B cell (primary cell): Measurements from ENCODE around the gene PBX1. TPM values are rescaled to one million over a fixed set of nuclear protein-coding genes. Genes with fewer than 3 reads are reported as not detected.

Source experiments
- ATAC-seq: fragments of 200-7000 bp; cut with Tn5 transposase; one replicate; pipeline ENCODE4 v1.10.0; 2021; ENCODE audit warnings: low read depth, mild to moderate bottlenecking, moderate number of reproducible peaks, moderate library complexity
- CTCF ChIA-PET: fragments of 350-600 bp; sonication (Branson Sonifier 250); formaldehyde crosslinking; loops from one replicate; lab custom pipeline; 2021; ENCODE audit warnings: antibody characterized with exemption, inconsistent platforms; lab: Charles Lee
- POLR2A ChIA-PET: fragments of 350-600 bp; sonication (Branson Sonifier 250); formaldehyde crosslinking; loops from one replicate; lab custom pipeline; 2021; ENCODE audit warnings: antibody characterized with exemption; lab: Charles Lee
- DNase-seq: peaks from one replicate; pipeline ENCODE4 v3.0.0; 2013
- H2AFZ ChIP-seq: 2 replicates; pipeline ENCODE4 v1.6.1; 2012; ENCODE audit warnings: mild to moderate bottlenecking, low read depth, low read length; ENCODE audit not compliant: insufficient read depth, poor library complexity, severe bottlenecking
- H3K27ac ChIP-seq, 2 donors: 1 replicate in 1 of 2; 2 replicates in 1 of 2; pipeline ENCODE4 v1.5.1; 2012 to 2013; ENCODE audit warnings: low read length in 2 of 2, mild to moderate bottlenecking in 2 of 2, moderate library complexity in 1 of 2
- H3K27me3 ChIP-seq, 4 experiments: fragments of 200-600 bp in 1 of 4; sonication (generic) in 1 of 4; replicated peaks in 1 of 4; 1 replicate in 2 of 4; 2 replicates in 2 of 4; pipeline versions ENCODE4 v1.6.1 to v1.7.0; 2013 to 2016; ENCODE audit warnings: low read length in 3 of 4, mild to moderate bottlenecking in 2 of 4, mixed read lengths in 1 of 4, moderate library complexity in 1 of 4; ENCODE audit not compliant: insufficient read depth in 4 of 4, control insufficient read depth in 3 of 4; ENCODE audit errors: control extremely low read depth in 1 of 4
- H3K36me3 ChIP-seq, 2 experiments: replicated peaks in 1 of 2; 1 replicate in 1 of 2; 2 replicates in 1 of 2; pipeline versions ENCODE4 v1.6.1 to v1.7.1; 2013; ENCODE audit warnings: low read length in 1 of 2; ENCODE audit not compliant: insufficient read depth in 2 of 2, control insufficient read depth in 1 of 2; ENCODE audit errors: control extremely low read depth in 1 of 2, extremely low read depth in 1 of 2
- H3K4me1 ChIP-seq, 2 donors: fragments of 200-600 bp in 1 of 2; sonication (generic) in 1 of 2; 1 replicate in 1 of 2; 2 replicates in 1 of 2; pipeline versions ENCODE4 v1.5.1 to v1.6.1; 2013 to 2017; ENCODE audit warnings: low read length in 2 of 2; ENCODE audit not compliant: control insufficient read depth in 2 of 2, insufficient read depth in 2 of 2
- H3K4me2 ChIP-seq: replicated peaks from 2 replicates; pipeline ENCODE3; 2012; ENCODE audit warnings: mild to moderate bottlenecking, low read depth, low read length; ENCODE audit not compliant: poor library complexity, severe bottlenecking
- H3K4me3 ChIP-seq, 5 experiments: fragments of 200-600 bp in 1 of 5; sonication (generic) in 1 of 5; 1 replicate in 3 of 5; 2 replicates in 2 of 5; pipeline versions ENCODE4 v1.5.1 to v1.7.0; 2011 to 2016; ENCODE audit warnings: low read length in 4 of 5, mild to moderate bottlenecking in 4 of 5, low read depth in 2 of 5, control low read depth in 1 of 5, moderate library complexity in 1 of 5; ENCODE audit not compliant: insufficient read depth in 1 of 5; ENCODE audit errors: control extremely low read depth in 1 of 5, extremely low read depth in 1 of 5
- H3K79me2 ChIP-seq: fragments of 200-600 bp; sonication (generic); one replicate; pipeline ENCODE4 v1.6.0; 2016; ENCODE audit warnings: low read length; ENCODE audit not compliant: control insufficient read depth, insufficient read depth
- H3K9ac ChIP-seq: fragments of 200-600 bp; sonication (generic); 2 replicates; pipeline ENCODE4 v1.6.1; 2017; ENCODE audit warnings: mild to moderate bottlenecking, low read length, moderate library complexity
- H3K9me3 ChIP-seq, 3 donors: one replicate each; pipeline versions ENCODE4 v1.6.1 to v1.7.1; 2013; ENCODE audit warnings: low read length in 2 of 3; ENCODE audit not compliant: control insufficient read depth in 2 of 3, insufficient read depth in 1 of 3; ENCODE audit errors: control extremely low read depth in 1 of 3
- H4K20me1 ChIP-seq: 2 replicates; pipeline ENCODE4 v1.6.0; 2012; ENCODE audit warnings: mild to moderate bottlenecking, low read length; ENCODE audit not compliant: insufficient read depth, control insufficient read depth, poor library complexity, severe bottlenecking
- H3K27ac Mint-ChIP-seq: one replicate; pipeline ENCODE4 v1.8.0; 2021; ENCODE audit warnings: mixed read lengths
- H3K27me3 Mint-ChIP-seq: one replicate; pipeline ENCODE4 v1.8.0; 2021; ENCODE audit warnings: mixed read lengths
- H3K4me1 Mint-ChIP-seq: one replicate; pipeline ENCODE4 v1.8.0; 2021; ENCODE audit warnings: mixed read lengths
- H3K4me3 Mint-ChIP-seq: one replicate; pipeline ENCODE4 v1.8.0; 2021; ENCODE audit warnings: mixed read lengths
- H3K9me3 Mint-ChIP-seq: one replicate; pipeline ENCODE4 v1.8.0; 2022; ENCODE audit warnings: mixed read lengths; ENCODE audit not compliant: insufficient read depth
- EZH2 ChIP-seq: IDR thresholded peaks from 2 replicates; pipeline ENCODE4 v1.6.1; 2012; ENCODE audit warnings: borderline replicate concordance, low read depth, mild to moderate bottlenecking, moderate library complexity, low read length; ENCODE audit not compliant: insufficient read depth, poor library complexity, severe bottlenecking
- WGBS: methylation state at CpG from one replicate; pipeline ENCODE4 v1.1.5; 2013; ENCODE audit warnings: missing lambda C conversion rate; ENCODE audit not compliant: insufficient coverage; 5-methylcytosine and 5-hydroxymethylcytosine counted together
- intact Hi-C: fragments of 100-400 bp; cut with micrococcal nuclease; formaldehyde crosslinking; loops from one replicate; pipeline ENCODE4 v1.10.0; 2022
- polyA plus RNA-seq: library from polyadenylated mRNA; depleted of rRNA; stranded (reverse); fragments of >200 nt; gene quantifications from 2 replicates; pipeline ENCODE4 v1.2.3, GENCODE V29; 2012
- total RNA-seq, 2 donors: library from RNA; stranded (reverse); fragments of 120-200 nt in 1 of 2; gene quantifications; 1 replicate in 1 of 2; 2 replicates in 1 of 2; pipeline versions ENCODE4 v1.2.3 to v1.2.4, GENCODE V29; 2013 to 2022
- TF ChIP-seq, protein P1 (sequence below): fragments of 200-600 bp; IDR thresholded peaks from one replicate; pipeline ENCODE4 v1.8.0; 2022; ENCODE audit warnings: antibody characterized with exemption, mild to moderate bottlenecking

The PBX1 gene
- total and polyA plus RNA-seq, 2 donors (not counting 1 experiment from before 2014, with no cell fraction given): 0.32 TPM; not detected in 1

- TF ChIP-seq, protein P1, sequence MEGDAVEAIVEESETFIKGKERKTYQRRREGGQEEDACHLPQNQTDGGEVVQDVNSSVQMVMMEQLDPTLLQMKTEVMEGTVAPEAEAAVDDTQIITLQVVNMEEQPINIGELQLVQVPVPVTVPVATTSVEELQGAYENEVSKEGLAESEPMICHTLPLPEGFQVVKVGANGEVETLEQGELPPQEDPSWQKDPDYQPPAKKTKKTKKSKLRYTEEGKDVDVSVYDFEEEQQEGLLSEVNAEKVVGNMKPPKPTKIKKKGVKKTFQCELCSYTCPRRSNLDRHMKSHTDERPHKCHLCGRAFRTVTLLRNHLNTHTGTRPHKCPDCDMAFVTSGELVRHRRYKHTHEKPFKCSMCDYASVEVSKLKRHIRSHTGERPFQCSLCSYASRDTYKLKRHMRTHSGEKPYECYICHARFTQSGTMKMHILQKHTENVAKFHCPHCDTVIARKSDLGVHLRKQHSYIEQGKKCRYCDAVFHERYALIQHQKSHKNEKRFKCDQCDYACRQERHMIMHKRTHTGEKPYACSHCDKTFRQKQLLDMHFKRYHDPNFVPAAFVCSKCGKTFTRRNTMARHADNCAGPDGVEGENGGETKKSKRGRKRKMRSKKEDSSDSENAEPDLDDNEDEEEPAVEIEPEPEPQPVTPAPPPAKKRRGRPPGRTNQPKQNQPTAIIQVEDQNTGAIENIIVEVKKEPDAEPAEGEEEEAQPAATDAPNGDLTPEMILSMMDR: no peak
- no peak for TF ChIP-seq EZH2
- POLR2A ChIA-PET: interaction anchor here (0.5 kb wide), 1 partner anchor 12 kb away, joined by 4 read pairs; no protein-coding TSS in a partner anchor
- H2AFZ ChIP-seq: no peak overlapping the region
- H3K36me3 ChIP-seq: no peaks in the 10 kb centered on the region
- no peak overlapping the region for H3K4me2 ChIP-seq
- no peaks in the 10 kb centered on the region for H3K79me2 ChIP-seq
- no peaks in the 10 kb centered on the region for H3K27me3 ChIP-seq
- ATAC-seq (no peak), DNase-seq (no peak)
- peaks cover 2% of the 10 kb centered on the region for H3K9me3 Mint-ChIP-seq
- H3K27ac Mint-ChIP-seq: no peak overlapping the region
- H3K4me1 ChIP-seq: peaks cover 13 to 15% of the 10 kb centered on the region in 2 donors
- no peak overlapping the region for H3K4me3 ChIP-seq
- CTCF ChIA-PET: no interaction called here
- H3K27me3 Mint-ChIP-seq: no peaks in the 10 kb centered on the region
- H3K27ac ChIP-seq: no peak overlapping the region
- no peaks in the 10 kb centered on the region for H4K20me1 ChIP-seq
- H3K9ac ChIP-seq: no peak overlapping the region
- no peak overlapping the region for H3K4me3 Mint-ChIP-seq
- peaks cover 13% of the 10 kb centered on the region for H3K4me1 Mint-ChIP-seq
- intact Hi-C loops: no loop called here
- peaks cover 0 to 3% (median 0%) of the 10 kb centered on the region in 3 donors for H3K9me3 ChIP-seq
- 100% methylated on average over 3 of the region's 4 CpGs for WGBS
Observed at GRCh38 chr1:164664127-164664526, 105.1 kb downstream of the PBX1 start.

DNA sequence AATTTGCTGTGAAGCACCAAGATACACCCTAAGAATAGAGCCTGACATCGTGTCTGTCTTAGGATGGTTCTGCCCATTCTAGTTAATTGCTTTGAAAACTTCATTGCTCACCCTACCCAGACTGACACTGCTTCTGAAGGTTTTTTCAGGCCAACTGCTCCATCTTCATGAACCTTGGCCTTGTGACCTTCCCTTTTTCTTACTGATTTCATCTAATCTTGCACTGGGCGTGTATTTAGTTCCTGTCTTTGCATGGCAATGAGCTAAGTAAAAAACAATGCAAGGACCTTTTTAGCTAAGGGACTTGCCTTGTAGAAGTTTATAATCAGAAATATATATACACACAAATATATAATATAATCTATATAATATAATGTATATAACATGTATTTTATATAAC lies 108.0 kb downstream of the PBX1 start:
- intact Hi-C loops: no loop called here
- 100% methylated on average over 1 of the region's 2 CpGs for WGBS

More for the DNA sequence above, 108.0 kb downstream of the PBX1 start:
- H3K4me3 ChIP-seq: no peak overlapping the region
- H3K9me3 Mint-ChIP-seq: peaks cover 7% of the 10 kb centered on the region
- H2AFZ ChIP-seq: no peak overlapping the region
- H3K4me1 ChIP-seq: no peaks in the 10 kb centered on the region
- H3K4me1 Mint-ChIP-seq: no peaks in the 10 kb centered on the region
- H3K4me2 ChIP-seq: no peak overlapping the region
- H3K79me2 ChIP-seq: no peaks in the 10 kb centered on the region
- H3K27ac ChIP-seq: no peak overlapping the region
- no peaks in the 10 kb centered on the region for H3K27me3 Mint-ChIP-seq
- H3K36me3 ChIP-seq: no peaks in the 10 kb centered on the region
- H3K9ac ChIP-seq: no peak overlapping the region
- ChIA-PET POLR2A (no interaction called here), CTCF (no interaction called here)
- H3K27ac Mint-ChIP-seq: no peak overlapping the region
- TF ChIP-seq, protein P1: no peak
- no peak for TF ChIP-seq EZH2
- H4K20me1 ChIP-seq: no peaks in the 10 kb centered on the region
- no peaks in the 10 kb centered on the region for H3K27me3 ChIP-seq
- ATAC-seq (no peak), DNase-seq (no peak)
- H3K4me3 Mint-ChIP-seq: no peak overlapping the region
- peaks cover 0 to 11% (median 0%) of the 10 kb centered on the region in 3 donors for H3K9me3 ChIP-seq
